Measurements from ENCODE around the gene KIAA1755. TPM values are rescaled to one million over a fixed set of nuclear protein-coding genes. Genes with fewer than 3 reads are reported as not detected.

KIAA1755 gene
- total and polyA plus RNA-seq, 2 donors (not counting 1 experiment from before 2014, with no cell fraction given) = not detected

DNA sequence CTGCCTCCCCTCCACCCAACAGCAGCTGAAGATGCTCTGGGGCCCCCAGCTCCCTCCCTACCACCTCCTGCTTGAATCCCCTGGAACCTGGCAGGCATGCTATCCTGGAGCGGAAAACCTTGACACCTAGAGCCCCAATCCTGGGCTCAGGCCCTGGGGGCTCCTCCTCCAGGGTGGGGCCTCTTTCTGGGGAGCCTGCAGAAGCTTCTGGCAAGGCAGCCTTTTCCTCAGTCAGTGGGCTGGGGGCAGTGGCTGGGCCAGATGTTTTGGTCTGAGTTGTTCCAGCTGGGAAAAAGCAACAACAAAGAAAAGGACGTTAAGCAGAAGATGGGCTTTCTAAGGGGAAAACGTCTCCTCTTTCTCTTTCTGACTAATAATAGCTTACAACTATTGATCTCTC lies 21.1 kb downstream of the KIAA1755 start:
- Histone ChIP-seq H3K36me3 (replicated peaks in 1 of 2; ENCODE audit: control extremely low read depth in 1 of 2, control insufficient read depth in 1 of 2, extremely low read depth in 1 of 2, insufficient read depth in 2 of 2, low read length in 1 of 2) (no peaks in the 10 kb centered on the region), H3K79me2 (ENCODE audit: control insufficient read depth, insufficient read depth, low read length) (no peaks in the 10 kb centered on the region), H3K4me1 (ENCODE audit: control insufficient read depth in 2 of 2, insufficient read depth in 2 of 2, low read length in 2 of 2) (no peaks in the 10 kb centered on the region), H4K20me1 (ENCODE audit: control insufficient read depth, insufficient read depth, low read length, poor library complexity, severe bottlenecking) (no peaks in the 10 kb centered on the region), H3K9ac (ENCODE audit: low read length) (no peak overlapping the region), H3K27me3 (replicated peaks in 1 of 4; ENCODE audit: control extremely low read depth in 1 of 4, control insufficient read depth in 3 of 4, insufficient read depth in 4 of 4, low read length in 3 of 4) (peaks cover 0 to 13% (median 6%) of the 10 kb centered on the region in 4 experiments), H3K27ac (ENCODE audit: low read length in 2 of 2) (no peak overlapping the region), H2AFZ (ENCODE audit: insufficient read depth, low read depth, low read length, poor library complexity, severe bottlenecking) (no peak overlapping the region), H3K4me2 (replicated peaks; ENCODE audit: low read depth, low read length, poor library complexity, severe bottlenecking) (no peak overlapping the region), H3K9me3 (ENCODE audit: control extremely low read depth in 1 of 3, control insufficient read depth in 2 of 3, insufficient read depth in 1 of 3, low read length in 2 of 3) (peaks cover 1 to 42% (median 31%) of the 10 kb centered on the region in 3 donors), H3K4me3 (ENCODE audit: control extremely low read depth in 1 of 5, extremely low read depth in 1 of 5, insufficient read depth in 1 of 5, low read depth in 2 of 5, low read length in 4 of 5) (no peak overlapping the region)
- WGBS (ENCODE audit: insufficient coverage) = 75% methylated on average over 2 of the region's 3 CpGs
- no peak for DNase-seq
- Mint-ChIP-seq H3K4me1 (no peaks in the 10 kb centered on the region), H3K27me3 (peaks cover 22% of the 10 kb centered on the region), H3K27ac (no peak overlapping the region), H3K4me3 (no peak overlapping the region), H3K9me3 (ENCODE audit: insufficient read depth) (peaks cover 8% of the 10 kb centered on the region)
- TF ChIP-seq, protein P1, sequence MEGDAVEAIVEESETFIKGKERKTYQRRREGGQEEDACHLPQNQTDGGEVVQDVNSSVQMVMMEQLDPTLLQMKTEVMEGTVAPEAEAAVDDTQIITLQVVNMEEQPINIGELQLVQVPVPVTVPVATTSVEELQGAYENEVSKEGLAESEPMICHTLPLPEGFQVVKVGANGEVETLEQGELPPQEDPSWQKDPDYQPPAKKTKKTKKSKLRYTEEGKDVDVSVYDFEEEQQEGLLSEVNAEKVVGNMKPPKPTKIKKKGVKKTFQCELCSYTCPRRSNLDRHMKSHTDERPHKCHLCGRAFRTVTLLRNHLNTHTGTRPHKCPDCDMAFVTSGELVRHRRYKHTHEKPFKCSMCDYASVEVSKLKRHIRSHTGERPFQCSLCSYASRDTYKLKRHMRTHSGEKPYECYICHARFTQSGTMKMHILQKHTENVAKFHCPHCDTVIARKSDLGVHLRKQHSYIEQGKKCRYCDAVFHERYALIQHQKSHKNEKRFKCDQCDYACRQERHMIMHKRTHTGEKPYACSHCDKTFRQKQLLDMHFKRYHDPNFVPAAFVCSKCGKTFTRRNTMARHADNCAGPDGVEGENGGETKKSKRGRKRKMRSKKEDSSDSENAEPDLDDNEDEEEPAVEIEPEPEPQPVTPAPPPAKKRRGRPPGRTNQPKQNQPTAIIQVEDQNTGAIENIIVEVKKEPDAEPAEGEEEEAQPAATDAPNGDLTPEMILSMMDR (IDR thresholded peaks at IDR 0.05) = no peak
- TF ChIP-seq EZH2 (IDR thresholded peaks at IDR 0.05; ENCODE audit: borderline replicate concordance, insufficient read depth, low read depth, low read length, poor library complexity, severe bottlenecking) = no peak
- CTCF ChIA-PET = interaction anchor here (0.6 to 1.1 kb wide), 2 partner anchors 12 to 181 kb away, joined by 3 read pairs; no protein-coding TSS in a partner anchor
- ATAC-seq (ENCODE audit: low read depth) = no peak
- intact Hi-C loops (cut with micrococcal nuclease) = no loop called here
- POLR2A ChIA-PET = no interaction called here

DNA sequence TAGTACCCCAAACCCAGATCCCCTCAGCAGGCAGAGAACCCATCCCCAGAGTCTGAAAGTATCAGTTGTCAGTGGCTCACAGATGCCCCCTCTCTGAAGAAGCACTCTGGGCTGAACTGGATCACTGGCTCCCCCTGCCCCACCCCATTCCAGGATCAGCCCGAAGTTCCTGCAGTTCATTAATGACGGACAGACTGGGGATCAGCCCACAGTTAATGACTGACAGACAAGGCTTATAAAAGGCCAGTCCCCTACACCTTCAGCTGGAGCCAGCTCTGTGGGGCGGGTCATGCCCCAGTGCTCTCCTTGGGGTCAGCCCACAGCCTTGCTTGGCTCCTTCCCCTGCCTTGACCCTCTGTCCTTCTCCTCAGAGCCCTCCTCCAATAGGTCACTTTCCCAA lies 21.7 kb downstream of the KIAA1755 start:
- no peaks in the 10 kb centered on the region for H3K36me3 ChIP-seq (replicated peaks in 1 of 2; ENCODE audit: control extremely low read depth in 1 of 2, control insufficient read depth in 1 of 2, extremely low read depth in 1 of 2, insufficient read depth in 2 of 2, low read length in 1 of 2)
- no peaks in the 10 kb centered on the region for H3K79me2 ChIP-seq (ENCODE audit: control insufficient read depth, insufficient read depth, low read length)
- no peaks in the 10 kb centered on the region for H3K4me1 Mint-ChIP-seq
- intact Hi-C loops (cut with micrococcal nuclease) = no loop called here
- H3K4me2 ChIP-seq (replicated peaks; ENCODE audit: low read depth, low read length, poor library complexity, severe bottlenecking) = no peak overlapping the region
- H3K4me3 Mint-ChIP-seq = no peak overlapping the region
- no peak overlapping the region for H3K27ac Mint-ChIP-seq
- H3K9me3 ChIP-seq (ENCODE audit: control extremely low read depth in 1 of 3, control insufficient read depth in 2 of 3, insufficient read depth in 1 of 3, low read length in 2 of 3) = peaks cover 1 to 38% (median 31%) of the 10 kb centered on the region in 3 donors
- DNase-seq (no peak), ATAC-seq (ENCODE audit: low read depth) (no peak)
- H3K4me3 ChIP-seq (ENCODE audit: control extremely low read depth in 1 of 5, extremely low read depth in 1 of 5, insufficient read depth in 1 of 5, low read depth in 2 of 5, low read length in 4 of 5) = no peak overlapping the region
- 79% methylated on average over 3 of the region's 3 CpGs for WGBS (ENCODE audit: insufficient coverage)
- peaks cover 22% of the 10 kb centered on the region for H3K27me3 Mint-ChIP-seq
- POLR2A ChIA-PET = no interaction called here
- no peak overlapping the region for H3K9ac ChIP-seq (ENCODE audit: low read length)
- TF ChIP-seq EZH2 (IDR thresholded peaks at IDR 0.05; ENCODE audit: borderline replicate concordance, insufficient read depth, low read depth, low read length, poor library complexity, severe bottlenecking) = no peak
- TF ChIP-seq, protein P1 (IDR thresholded peaks at IDR 0.05) = no peak
- no peak overlapping the region for H2AFZ ChIP-seq (ENCODE audit: insufficient read depth, low read depth, low read length, poor library complexity, severe bottlenecking)
- H4K20me1 ChIP-seq (ENCODE audit: control insufficient read depth, insufficient read depth, low read length, poor library complexity, severe bottlenecking) = no peaks in the 10 kb centered on the region
- no peak overlapping the region for H3K27ac ChIP-seq (ENCODE audit: low read length in 2 of 2)
- peaks cover 0 to 13% (median 6%) of the 10 kb centered on the region in 4 experiments for H3K27me3 ChIP-seq (replicated peaks in 1 of 4; ENCODE audit: control extremely low read depth in 1 of 4, control insufficient read depth in 3 of 4, insufficient read depth in 4 of 4, low read length in 3 of 4)
- H3K9me3 Mint-ChIP-seq (ENCODE audit: insufficient read depth) = peaks cover 4% of the 10 kb centered on the region
- CTCF ChIA-PET = interaction anchor here (0.6 kb wide), 1 partner anchor 181 kb away, joined by 3 read pairs; no protein-coding TSS in a partner anchor
- H3K4me1 ChIP-seq (ENCODE audit: control insufficient read depth in 2 of 2, insufficient read depth in 2 of 2, low read length in 2 of 2) = no peaks in the 10 kb centered on the region
